K562 (cell line): Measurements from ENCODE around the gene LRRC31. TPM values are rescaled to one million over a fixed set of nuclear protein-coding genes. Genes with fewer than 3 reads are reported as not detected.

ENCODE experiments used
- ATAC-seq: fragments of 200-7000 bp; cut with Tn5 transposase; 3 replicates; pipeline ENCODE4 v1.9.1; 2020; ENCODE audit warnings: moderate library complexity
- BruUV-seq: library from RNA; stranded (reverse); fragments of 400-500 nt; replicated peaks from 2 replicates; lab custom pipeline; 2021; lab: Mats Ljungman, UMichigan
- CTCF ChIA-PET: fragments of 300-600 bp; formaldehyde crosslinking; extraction: SDS; loops from one replicate; lab custom pipeline; 2021; ENCODE audit warnings: low intra/inter-chr PET ratio; lab: Yijun Ruan, JAX
- POLR2A ChIA-PET: fragments of 300-600, 350-650 bp; sonication (Branson Sonifier 250); formaldehyde crosslinking; extraction: SDS; loops from one replicate; lab custom pipeline; 2021; ENCODE audit warnings: antibody characterized with exemption, inconsistent platforms; lab: Yijun Ruan, JAX
- DNase-seq, 4 experiments: peaks; one replicate each; pipeline versions ENCODE4 v3.0.0 to v3.0.0-alpha.2; 2011 to 2018; ENCODE audit warnings: low spot score in 3 of 4, mixed read lengths in 3 of 4; ENCODE audit errors: extremely low read depth in 1 of 4
- FAIRE-seq: peaks from 2 replicates; lab custom pipeline; 2011; peaks lifted over from hg19 to GRCh38; lab: Jason Lieb, UNC
- H2AFZ ChIP-seq: 2 replicates; pipeline ENCODE4 v1.6.0; 2011; ENCODE audit warnings: low read depth, low read length, control low read depth, inconsistent platforms
- H3K27ac ChIP-seq: fragments of 200-600 bp; 3 replicates; pipeline ENCODE4 v1.8.0; 2011; ENCODE audit warnings: low read depth, mild to moderate bottlenecking, control low read depth, inconsistent platforms, low read length, moderate library complexity, mixed read lengths; ENCODE audit errors: extremely low read depth
- H3K27me3 ChIP-seq, 2 experiments: fragments of 300-600 bp in 1 of 2; 2 replicates in 1 of 2; 3 replicates in 1 of 2; pipeline versions ENCODE4 v1.6.0 to v1.8.0; 2011; ENCODE audit warnings: inconsistent platforms in 2 of 2, low read length in 2 of 2, mild to moderate bottlenecking in 1 of 2, mixed read lengths in 1 of 2, moderate library complexity in 1 of 2; ENCODE audit not compliant: control insufficient read depth in 2 of 2, insufficient read depth in 2 of 2
- H3K36me3 ChIP-seq: fragments of 300-600 bp; 3 replicates; pipeline ENCODE4 v1.8.0; 2011; ENCODE audit warnings: mild to moderate bottlenecking, low read length, inconsistent platforms; ENCODE audit not compliant: control insufficient read depth, insufficient read depth
- H3K4me1 ChIP-seq, 2 experiments: fragments of 200-600 bp in 1 of 2; replicated peaks in 1 of 2; 2 replicates in 1 of 2; 3 replicates in 1 of 2; pipeline versions ENCODE4 v1.5.1 to v1.8.0; 2011; ENCODE audit warnings: inconsistent platforms in 2 of 2, low read length in 2 of 2, mild to moderate bottlenecking in 1 of 2, mixed read lengths in 1 of 2, moderate library complexity in 1 of 2; ENCODE audit not compliant: control insufficient read depth in 2 of 2, insufficient read depth in 2 of 2
- H3K4me2 ChIP-seq: 2 replicates; pipeline ENCODE4 v1.6.1; 2011; ENCODE audit warnings: low read length, control low read depth, inconsistent platforms, mixed read lengths; ENCODE audit not compliant: insufficient read depth
- H3K4me3 ChIP-seq: fragments of 200-600 bp; sonication (generic), shearing (Covaris generic); 2 replicates; pipeline ENCODE4 v1.5.1; 2016; ENCODE audit warnings: control low read depth, inconsistent platforms
- H3K79me2 ChIP-seq: fragments of 200-600 bp; 3 replicates; pipeline ENCODE4 v1.8.0; 2011; ENCODE audit warnings: low read length, inconsistent platforms; ENCODE audit not compliant: control insufficient read depth, insufficient read depth
- H3K9ac ChIP-seq, 2 experiments: 2 replicates each; pipeline versions ENCODE4 v1.6.0 to v1.6.1; 2011; ENCODE audit warnings: low read depth in 2 of 2, low read length in 2 of 2, control low read depth in 1 of 2, inconsistent platforms in 1 of 2, mild to moderate bottlenecking in 1 of 2, mixed read lengths in 1 of 2; ENCODE audit not compliant: insufficient read depth in 1 of 2
- H3K9me1 ChIP-seq: one replicate; pipeline ENCODE4 v1.6.0; 2011; ENCODE audit warnings: inconsistent platforms, mild to moderate bottlenecking, low read length, moderate library complexity; ENCODE audit not compliant: control insufficient read depth, insufficient read depth
- H3K9me3 ChIP-seq: replicated peaks from 2 replicates; pipeline ENCODE4 v1.5.1; 2011; ENCODE audit warnings: low read depth, low read length, inconsistent platforms; ENCODE audit not compliant: control insufficient read depth, insufficient read depth
- H4K20me1 ChIP-seq: replicated peaks from 2 replicates; pipeline ENCODE4 v1.6.1; 2011; ENCODE audit warnings: low read length, inconsistent platforms, mixed read lengths; ENCODE audit not compliant: control insufficient read depth, insufficient read depth
- AFF1 ChIP-seq, 2 experiments: fragments of 450-650 bp; IDR thresholded peaks; 2 replicates each; pipeline ENCODE4 v1.6.1; 2018; ENCODE audit warnings: mild to moderate bottlenecking in 2 of 2, low read depth in 1 of 2; ENCODE audit not compliant: partially characterized antibody in 2 of 2
- BRD4 ChIP-seq: fragments of 200-600 bp; sonication (generic); IDR thresholded peaks from 2 replicates; pipeline ENCODE4 v1.6.1; 2017; ENCODE audit warnings: inconsistent platforms
- C11orf30 ChIP-seq: fragments of 450-650 bp; IDR thresholded peaks from 2 replicates; pipeline ENCODE4 v1.6.1; 2016; ENCODE audit warnings: low read depth, mild to moderate bottlenecking
- CBFB ChIP-seq: sonication (generic); formaldehyde crosslinking; IDR thresholded peaks from 2 replicates; pipeline ENCODE4 v1.4.0; 2020; ENCODE audit warnings: mild to moderate bottlenecking, missing genetic modification reagents
- KDM2B ChIP-seq: fragments of 250-450 bp; sonication (Bioruptor Pico); IDR thresholded peaks from 2 replicates; pipeline ENCODE4 v1.8.0; 2021; ENCODE audit warnings: mild to moderate bottlenecking, moderate library complexity
- MAFK ChIP-seq: IDR thresholded peaks from 2 replicates; pipeline ENCODE4 v1.6.1; 2011; ENCODE audit warnings: low read length, improper control_type of control experiment
- ZNF316 ChIP-seq: fragments of 450-650 bp; IDR thresholded peaks from 2 replicates; pipeline ENCODE4 v1.6.1; 2016
- in situ Hi-C: fragments of 300-500 bp; cut with MboI; formaldehyde crosslinking; loops from 4 replicates; pipeline ENCODE4 v1.15.0; 2018; ENCODE audit warnings: inconsistent platforms, mixed read lengths
- intact Hi-C: fragments of 100-400 bp; cut with micrococcal nuclease; formaldehyde crosslinking; loops from 2 replicates; pipeline ENCODE4 v1.14.2; 2022
- polyA plus RNA-seq, 8 experiments: library from polyadenylated mRNA; depleted of rRNA in 4 of 8; stranded (reverse) in 5 of 8; unstranded in 3 of 8; fragments of >200 nt; fragmentation: Nextera tagmentation in 2 of 8; fragmentation: Illumina TruSeq in 1 of 8; extraction: Ambion mirVana in 2 of 8; extraction: Trizol in 1 of 8; gene quantifications; 2 replicates each; pipeline versions ENCODE4 v1.2.1 to v1.2.3, GENCODE V29; 2011 to 2014; ENCODE audit warnings: inconsistent platforms in 1 of 8, missing spikeins in 1 of 8
- total RNA-seq, 7 experiments: library from RNA; depleted of rRNA in 6 of 7; stranded (reverse); fragments of >200 nt in 6 of 7; fragmentation: Illumina TruSeq in 2 of 7; extraction: Trizol in 2 of 7; gene quantifications; 2 replicates each; pipeline versions ENCODE4 v1.2.1 to v1.2.3, GENCODE V29; 2011 to 2021; ENCODE audit warnings: low replicate concordance in 1 of 7
- TF ChIP-seq, protein P1 (sequence below): fragments of 200-600 bp; sonication (generic); IDR thresholded peaks from one replicate; pipeline ENCODE4 v1.6.1; 2012; ENCODE audit warnings: mild to moderate bottlenecking, low read depth, low read length, inconsistent platforms

Gene LRRC31
- total and polyA plus RNA-seq, 9 of the 15 experiments (the other 6 are each of a cell fraction or from before 2014, with no cell fraction given), result not detected

DNA sequence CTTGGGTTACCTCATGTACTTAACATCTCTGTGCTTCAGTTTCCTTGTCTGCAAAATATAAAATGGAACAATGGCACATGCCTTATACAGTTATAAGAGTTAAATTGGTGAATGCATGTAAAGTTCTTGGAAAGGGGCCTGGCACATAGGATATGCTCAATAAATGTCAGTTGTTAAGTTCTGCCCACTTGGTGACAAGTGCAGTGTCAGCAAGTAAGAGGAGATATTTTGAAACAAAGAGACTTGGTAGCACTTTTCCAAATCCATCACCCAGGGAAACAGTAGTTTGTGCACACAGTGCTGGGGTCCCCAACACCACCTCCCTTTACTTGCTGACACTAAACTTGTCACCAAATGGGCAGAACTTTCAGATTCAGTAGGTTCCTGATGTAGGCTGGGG is 19.1 kb downstream of the LRRC31 start:
- TF ChIP-seq, protein P1, sequence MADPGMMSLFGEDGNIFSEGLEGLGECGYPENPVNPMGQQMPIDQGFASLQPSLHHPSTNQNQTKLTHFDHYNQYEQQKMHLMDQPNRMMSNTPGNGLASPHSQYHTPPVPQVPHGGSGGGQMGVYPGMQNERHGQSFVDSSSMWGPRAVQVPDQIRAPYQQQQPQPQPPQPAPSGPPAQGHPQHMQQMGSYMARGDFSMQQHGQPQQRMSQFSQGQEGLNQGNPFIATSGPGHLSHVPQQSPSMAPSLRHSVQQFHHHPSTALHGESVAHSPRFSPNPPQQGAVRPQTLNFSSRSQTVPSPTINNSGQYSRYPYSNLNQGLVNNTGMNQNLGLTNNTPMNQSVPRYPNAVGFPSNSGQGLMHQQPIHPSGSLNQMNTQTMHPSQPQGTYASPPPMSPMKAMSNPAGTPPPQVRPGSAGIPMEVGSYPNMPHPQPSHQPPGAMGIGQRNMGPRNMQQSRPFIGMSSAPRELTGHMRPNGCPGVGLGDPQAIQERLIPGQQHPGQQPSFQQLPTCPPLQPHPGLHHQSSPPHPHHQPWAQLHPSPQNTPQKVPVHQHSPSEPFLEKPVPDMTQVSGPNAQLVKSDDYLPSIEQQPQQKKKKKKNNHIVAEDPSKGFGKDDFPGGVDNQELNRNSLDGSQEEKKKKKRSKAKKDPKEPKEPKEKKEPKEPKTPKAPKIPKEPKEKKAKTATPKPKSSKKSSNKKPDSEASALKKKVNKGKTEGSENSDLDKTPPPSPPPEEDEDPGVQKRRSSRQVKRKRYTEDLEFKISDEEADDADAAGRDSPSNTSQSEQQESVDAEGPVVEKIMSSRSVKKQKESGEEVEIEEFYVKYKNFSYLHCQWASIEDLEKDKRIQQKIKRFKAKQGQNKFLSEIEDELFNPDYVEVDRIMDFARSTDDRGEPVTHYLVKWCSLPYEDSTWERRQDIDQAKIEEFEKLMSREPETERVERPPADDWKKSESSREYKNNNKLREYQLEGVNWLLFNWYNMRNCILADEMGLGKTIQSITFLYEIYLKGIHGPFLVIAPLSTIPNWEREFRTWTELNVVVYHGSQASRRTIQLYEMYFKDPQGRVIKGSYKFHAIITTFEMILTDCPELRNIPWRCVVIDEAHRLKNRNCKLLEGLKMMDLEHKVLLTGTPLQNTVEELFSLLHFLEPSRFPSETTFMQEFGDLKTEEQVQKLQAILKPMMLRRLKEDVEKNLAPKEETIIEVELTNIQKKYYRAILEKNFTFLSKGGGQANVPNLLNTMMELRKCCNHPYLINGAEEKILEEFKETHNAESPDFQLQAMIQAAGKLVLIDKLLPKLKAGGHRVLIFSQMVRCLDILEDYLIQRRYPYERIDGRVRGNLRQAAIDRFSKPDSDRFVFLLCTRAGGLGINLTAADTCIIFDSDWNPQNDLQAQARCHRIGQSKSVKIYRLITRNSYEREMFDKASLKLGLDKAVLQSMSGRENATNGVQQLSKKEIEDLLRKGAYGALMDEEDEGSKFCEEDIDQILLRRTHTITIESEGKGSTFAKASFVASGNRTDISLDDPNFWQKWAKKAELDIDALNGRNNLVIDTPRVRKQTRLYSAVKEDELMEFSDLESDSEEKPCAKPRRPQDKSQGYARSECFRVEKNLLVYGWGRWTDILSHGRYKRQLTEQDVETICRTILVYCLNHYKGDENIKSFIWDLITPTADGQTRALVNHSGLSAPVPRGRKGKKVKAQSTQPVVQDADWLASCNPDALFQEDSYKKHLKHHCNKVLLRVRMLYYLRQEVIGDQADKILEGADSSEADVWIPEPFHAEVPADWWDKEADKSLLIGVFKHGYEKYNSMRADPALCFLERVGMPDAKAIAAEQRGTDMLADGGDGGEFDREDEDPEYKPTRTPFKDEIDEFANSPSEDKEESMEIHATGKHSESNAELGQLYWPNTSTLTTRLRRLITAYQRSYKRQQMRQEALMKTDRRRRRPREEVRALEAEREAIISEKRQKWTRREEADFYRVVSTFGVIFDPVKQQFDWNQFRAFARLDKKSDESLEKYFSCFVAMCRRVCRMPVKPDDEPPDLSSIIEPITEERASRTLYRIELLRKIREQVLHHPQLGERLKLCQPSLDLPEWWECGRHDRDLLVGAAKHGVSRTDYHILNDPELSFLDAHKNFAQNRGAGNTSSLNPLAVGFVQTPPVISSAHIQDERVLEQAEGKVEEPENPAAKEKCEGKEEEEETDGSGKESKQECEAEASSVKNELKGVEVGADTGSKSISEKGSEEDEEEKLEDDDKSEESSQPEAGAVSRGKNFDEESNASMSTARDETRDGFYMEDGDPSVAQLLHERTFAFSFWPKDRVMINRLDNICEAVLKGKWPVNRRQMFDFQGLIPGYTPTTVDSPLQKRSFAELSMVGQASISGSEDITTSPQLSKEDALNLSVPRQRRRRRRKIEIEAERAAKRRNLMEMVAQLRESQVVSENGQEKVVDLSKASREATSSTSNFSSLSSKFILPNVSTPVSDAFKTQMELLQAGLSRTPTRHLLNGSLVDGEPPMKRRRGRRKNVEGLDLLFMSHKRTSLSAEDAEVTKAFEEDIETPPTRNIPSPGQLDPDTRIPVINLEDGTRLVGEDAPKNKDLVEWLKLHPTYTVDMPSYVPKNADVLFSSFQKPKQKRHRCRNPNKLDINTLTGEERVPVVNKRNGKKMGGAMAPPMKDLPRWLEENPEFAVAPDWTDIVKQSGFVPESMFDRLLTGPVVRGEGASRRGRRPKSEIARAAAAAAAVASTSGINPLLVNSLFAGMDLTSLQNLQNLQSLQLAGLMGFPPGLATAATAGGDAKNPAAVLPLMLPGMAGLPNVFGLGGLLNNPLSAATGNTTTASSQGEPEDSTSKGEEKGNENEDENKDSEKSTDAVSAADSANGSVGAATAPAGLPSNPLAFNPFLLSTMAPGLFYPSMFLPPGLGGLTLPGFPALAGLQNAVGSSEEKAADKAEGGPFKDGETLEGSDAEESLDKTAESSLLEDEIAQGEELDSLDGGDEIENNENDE, result no peak
- TF ChIP-seq KDM2B, result no peak
- TF ChIP-seq BRD4, result no peak
- TF ChIP-seq ZNF316, result peak; percentile 39; the same call in 1 of the 2 replicates
- no peak for TF ChIP-seq AFF1 (IDR thresholded peaks at IDR 0.05; ENCODE audit: low read depth in 1 of 2, partially characterized antibody in 2 of 2)
- TF ChIP-seq MAFK, result 0 out of 2 replicates have a peak, but pooled peaks have one; percentile 5
- TF ChIP-seq C11orf30, result peak; percentile 13; the same call in 1 of the 2 replicates
- TF ChIP-seq CBFB (CRISPR knock-in tag), result no peak
- 0 out of 5 replicates have a peak, but pooled peaks cover 0 to 4% of the 10 kb centered on the region in 2 experiments for H3K4me1 ChIP-seq
- H3K9me1 ChIP-seq, result no peaks in the 10 kb centered on the region
- in situ Hi-C loops (no loop called here), intact Hi-C loops (no loop called here)
- ChIA-PET CTCF (no interaction called here), POLR2A (no interaction called here)
- H3K9me3 ChIP-seq, result no peaks in the 10 kb centered on the region
- H4K20me1 ChIP-seq, result no peaks in the 10 kb centered on the region
- peaks cover 13 to 39% of the 10 kb centered on the region in 2 experiments; a peak in 4 of 5 replicates for H3K27me3 ChIP-seq
- H3K27ac ChIP-seq, result no peak overlapping the region
- DNase-seq (no peak), FAIRE-seq (no peak), ATAC-seq (no peak)
- no peak overlapping the region for H2AFZ ChIP-seq
- H3K4me2 ChIP-seq, result no peak overlapping the region
- H3K9ac ChIP-seq, result no peak overlapping the region
- no peaks in the 10 kb centered on the region for H3K79me2 ChIP-seq
- no peak overlapping the region for H3K4me3 ChIP-seq
- no peaks in the 10 kb centered on the region for H3K36me3 ChIP-seq
- no TSS peak for BruUV-seq
